Activated CD4-positive, alpha-beta T cell treated with anti-CD3 and anti-CD28 coated beads for 1 hour (primary cell): Measurements from ENCODE around the gene CLEC20A.

Experiments
- DNase-seq: peaks from one replicate; pipeline ENCODE4 v3.0.0-alpha.2; 2020

Gene CLEC20A

GRCh38 chr1:178467837-178468236 lies 28.9 kb downstream of the CLEC20A start:
- DNase-seq: no peak

- DNase-seq: no peak
These were observed 31.8 kb downstream of the CLEC20A start for GRCh38 chr1:178465011-178465410.

- no peak for DNase-seq
These were observed 32.2 kb downstream of the CLEC20A start for GRCh38 chr1:178464566-178464965.

GRCh38 chr1:178464141-178464540 lies 32.6 kb downstream of the CLEC20A start:
- no peak for DNase-seq

GRCh38 chr1:178461701-178462100 lies 35.1 kb downstream of the CLEC20A start:
- no peak for DNase-seq

- no peak for DNase-seq
These were observed 35.7 kb downstream of the CLEC20A start for GRCh38 chr1:178461104-178461503.

GRCh38 chr1:178458203-178458602 lies 38.6 kb downstream of the CLEC20A start:
- no peak for DNase-seq

GRCh38 chr1:178457651-178458050 lies 39.1 kb downstream of the CLEC20A start:
- DNase-seq: no peak

GRCh38 chr1:178456472-178456871 lies 40.3 kb downstream of the CLEC20A start:
- no peak for DNase-seq

GRCh38 chr1:178452013-178452412 lies 44.8 kb downstream of the CLEC20A start:
- no peak for DNase-seq

- DNase-seq: no peak
These were observed 45.2 kb downstream of the CLEC20A start for GRCh38 chr1:178451529-178451928.

GRCh38 chr1:178450871-178451270 lies 45.9 kb downstream of the CLEC20A start:
- DNase-seq: no peak

GRCh38 chr1:178442925-178443324 lies 53.8 kb downstream of the CLEC20A start:
- no peak for DNase-seq

GRCh38 chr1:178438432-178438831 lies 58.3 kb downstream of the CLEC20A start:
- no peak for DNase-seq

- DNase-seq: no peak
These were observed 59.9 kb downstream of the CLEC20A start for GRCh38 chr1:178436899-178437298.

GRCh38 chr1:178434899-178435435 lies 61.8 kb downstream of the CLEC20A start:
- DNase-seq: no peak

GRCh38 chr1:178434360-178434759 lies 62.4 kb downstream of the CLEC20A start:
- no peak for DNase-seq
